ENCODE results near the gene FZD1.

DNA sequence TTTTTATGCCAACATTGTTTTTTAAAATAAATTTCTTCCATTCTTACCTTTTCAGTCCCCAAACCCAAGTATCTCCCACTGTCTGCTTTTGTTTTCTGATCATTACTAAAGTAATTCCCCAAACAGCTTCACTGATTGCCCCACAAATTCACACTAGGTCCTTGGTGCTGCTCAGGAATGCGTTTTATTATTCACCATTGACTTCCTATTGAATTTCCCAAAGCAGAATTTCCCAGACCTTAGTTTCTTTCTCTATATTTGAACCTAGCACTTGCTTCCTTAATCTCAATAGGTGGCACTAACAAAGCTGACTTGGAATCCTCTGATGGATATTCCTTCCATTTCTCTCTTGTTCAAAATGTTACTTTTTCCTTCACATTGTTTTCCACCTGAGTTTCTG lies 52.2 kb downstream of the FZD1 start:
- TF ChIP-seq CTCF (IDR thresholded peaks at IDR 0.05) (no peak), POLR2A (IDR thresholded peaks at IDR 0.05) (no peak)
